Bronchus fibroblast of lung (primary cell): ENCODE measurements around the gene ALPP. TPM values are rescaled to one million over a fixed set of nuclear protein-coding genes. Genes with fewer than 3 reads are reported as not detected.

Experiments used
- total RNA-seq: library from RNA; depleted of rRNA; stranded (reverse); fragments of >200 nt; gene quantifications from 2 replicates; pipeline ENCODE4 v1.2.3, GENCODE V29; 2015

The ALPP gene
- total RNA-seq = not detected in 2 replicates

GRCh38 chr2:232378735-232379151, at the start of gene ALPP:
ALPP (plus strand) TSS chr2:232378751; CDS start chr2:232378803, 52 bp downstream.

GRCh38 chr2:232406556-232407310, 28.2 kb downstream of the ALPP start, which contains the start of gene ALPG:
ALPG (plus strand) TSS chr2:232406844; CDS start chr2:232406895, 51 bp downstream.

Other genes with a start within 250 kb of the ALPP start
- gene ALPG, start 28.1 kb downstream of the ALPP start, total RNA-seq = not detected in 2 replicates
- not detected in 2 replicates for gene ALPI, start 77.4 kb downstream of the ALPP start, total RNA-seq
- not detected in 2 replicates for gene ECEL1, start 109.1 kb downstream of the ALPP start, total RNA-seq
- gene PRSS56, start 141.6 kb downstream of the ALPP start, total RNA-seq = not detected in 2 replicates
- gene CHRND, start 147.4 kb downstream of the ALPP start, total RNA-seq = not detected in 2 replicates
- gene CHRNG, start 160.9 kb downstream of the ALPP start, total RNA-seq = not detected in 2 replicates
- gene TIGD1, start 171.8 kb downstream of the ALPP start, total RNA-seq = 2.1 and 3.2 TPM in 2 replicates
- gene EIF4E2, start 171.9 kb downstream of the ALPP start, total RNA-seq = 84.4 and 85.9 TPM in 2 replicates